CD14-positive monocyte (primary cell): ENCODE results near the gene SLX4. TPM values are rescaled to one million over a fixed set of nuclear protein-coding genes. Genes with fewer than 3 reads are reported as not detected.

Source experiments
- DNase-seq, 3 donors: peaks; one replicate each; pipeline ENCODE4 v3.0.0-alpha.2; 2011 to 2022
- H2AFZ ChIP-seq: 2 replicates; pipeline ENCODE4 v1.6.0; 2012; ENCODE audit warnings: mild to moderate bottlenecking, low read depth, low read length, inconsistent platforms; ENCODE audit not compliant: insufficient read depth, poor library complexity, severe bottlenecking
- H3K27ac ChIP-seq, 2 donors: 1 replicate in 1 of 2; 2 replicates in 1 of 2; pipeline ENCODE4 v1.5.1; 2012 to 2013; ENCODE audit warnings: low read length in 2 of 2, control low read depth in 1 of 2, inconsistent platforms in 1 of 2, low read depth in 1 of 2, mild to moderate bottlenecking in 1 of 2
- H3K27me3 ChIP-seq, 2 donors: one replicate each; pipeline versions ENCODE4 v1.6.0 to v1.6.1; 2011 to 2013; ENCODE audit warnings: low read length in 2 of 2; ENCODE audit not compliant: control insufficient read depth in 2 of 2, insufficient read depth in 2 of 2
- H3K36me3 ChIP-seq, 2 donors: replicated peaks in 1 of 2; 1 replicate in 1 of 2; 2 replicates in 1 of 2; pipeline versions ENCODE4 v1.5.1 to v1.6.1; 2012 to 2013; ENCODE audit warnings: low read length in 2 of 2, control low read depth in 1 of 2, inconsistent platforms in 1 of 2, mild to moderate bottlenecking in 1 of 2; ENCODE audit not compliant: insufficient read depth in 2 of 2, control insufficient read depth in 1 of 2
- H3K4me1 ChIP-seq, 2 donors: 1 replicate in 1 of 2; 2 replicates in 1 of 2; pipeline versions ENCODE4 v1.5.1 to v1.6.1; 2012 to 2013; ENCODE audit warnings: low read length in 2 of 2, control low read depth in 1 of 2, inconsistent platforms in 1 of 2, mild to moderate bottlenecking in 1 of 2, moderate library complexity in 1 of 2; ENCODE audit not compliant: insufficient read depth in 2 of 2, control insufficient read depth in 1 of 2
- H3K4me2 ChIP-seq: replicated peaks from 2 replicates; pipeline ENCODE3; 2012; ENCODE audit warnings: low read length, moderate library complexity, mild to moderate bottlenecking; ENCODE audit not compliant: poor library complexity, severe bottlenecking; ENCODE audit errors: extremely low read depth
- H3K4me3 ChIP-seq, 3 experiments: fragments of 200-600 bp in 1 of 3; sonication (generic) in 1 of 3; replicated peaks in 1 of 3; 1 replicate in 2 of 3; 2 replicates in 1 of 3; pipeline ENCODE4 v1.5.1; 2011 to 2013; ENCODE audit warnings: low read length in 3 of 3, mild to moderate bottlenecking in 3 of 3, control low read depth in 2 of 3, low read depth in 2 of 3, inconsistent platforms in 1 of 3, moderate library complexity in 1 of 3
- H3K79me2 ChIP-seq: 2 replicates; pipeline ENCODE4 v1.6.0; 2012; ENCODE audit warnings: mild to moderate bottlenecking, control low read depth, inconsistent platforms, low read length, moderate library complexity; ENCODE audit not compliant: insufficient read depth
- H3K9ac ChIP-seq: 2 replicates; pipeline ENCODE4 v1.6.0; 2017; ENCODE audit warnings: low read length, mild to moderate bottlenecking; ENCODE audit not compliant: insufficient read depth, poor library complexity, severe bottlenecking
- H3K9me3 ChIP-seq, 2 donors: replicated peaks in 1 of 2; 1 replicate in 1 of 2; 2 replicates in 1 of 2; pipeline versions ENCODE4 v1.5.1 to v1.6.1; 2012 to 2013; ENCODE audit warnings: low read length in 2 of 2, control low read depth in 1 of 2; ENCODE audit not compliant: control insufficient read depth in 1 of 2, insufficient read depth in 1 of 2
- H4K20me1 ChIP-seq: 2 replicates; pipeline ENCODE4 v1.6.0; 2012; ENCODE audit warnings: mild to moderate bottlenecking, low read length, control low read depth, moderate library complexity; ENCODE audit not compliant: insufficient read depth
- H3K27ac Mint-ChIP-seq, 7 donors: one replicate each; pipeline ENCODE4 v1.8.0; 2020; ENCODE audit warnings: mild to moderate bottlenecking in 7 of 7, mixed read lengths in 7 of 7, moderate library complexity in 6 of 7, inconsistent platforms in 2 of 7
- H3K27me3 Mint-ChIP-seq, 3 donors: one replicate each; pipeline ENCODE4 v1.8.0; 2021 to 2022; ENCODE audit warnings: low read depth in 3 of 3, mild to moderate bottlenecking in 3 of 3, mixed read lengths in 3 of 3, moderate library complexity in 3 of 3, inconsistent platforms in 1 of 3
- H3K36me3 Mint-ChIP-seq, 2 donors: one replicate each; pipeline ENCODE4 v1.8.0; 2020; ENCODE audit warnings: mixed read lengths in 2 of 2, inconsistent platforms in 1 of 2, mild to moderate bottlenecking in 1 of 2
- H3K4me1 Mint-ChIP-seq: one replicate; pipeline ENCODE4 v1.8.0; 2020; ENCODE audit warnings: mild to moderate bottlenecking, mixed read lengths
- H3K4me3 Mint-ChIP-seq, 2 donors: one replicate each; pipeline ENCODE4 v1.8.0; 2020; ENCODE audit warnings: mild to moderate bottlenecking in 2 of 2, mixed read lengths in 2 of 2, moderate library complexity in 1 of 2
- H3K9me3 Mint-ChIP-seq, 7 donors: one replicate each; pipeline ENCODE4 v1.8.0; 2020 to 2022; ENCODE audit warnings: mixed read lengths in 7 of 7, mild to moderate bottlenecking in 6 of 7, moderate library complexity in 6 of 7, inconsistent platforms in 2 of 7
- CTCF ChIP-seq: fragments of 200-600 bp; IDR thresholded peaks from one replicate; pipeline ENCODE4 v1.8.0; 2022; ENCODE audit warnings: antibody characterized with exemption, mild to moderate bottlenecking
- WGBS: methylation state at CpG from one replicate; pipeline ENCODE4 v1.1.5; 2013; ENCODE audit warnings: missing lambda C conversion rate; ENCODE audit not compliant: insufficient coverage; 5-methylcytosine and 5-hydroxymethylcytosine counted together
- intact Hi-C, 2 donors: fragments of 100-400 bp; cut with micrococcal nuclease; formaldehyde crosslinking; loops; one replicate each; pipeline versions ENCODE4 v1.15.0 to v1.15.1; 2023
- polyA plus RNA-seq, 3 donors: library from polyadenylated mRNA; depleted of rRNA in 1 of 3; unstranded in 2 of 3; stranded (reverse) in 1 of 3; fragments of 300-500 nt in 2 of 3; fragments of >200 nt in 1 of 3; fragmentation: Illumina TruSeq in 2 of 3; gene quantifications; 1 replicate in 2 of 3; 2 replicates in 1 of 3; pipeline ENCODE4 v1.2.3, GENCODE V29; 2012 to 2021

SLX4 gene
- polyA plus RNA-seq, 3 donors, result 0.12 to 2.4 (median 0.71) TPM

GRCh38 chr16:3583303-3584038, 27.9 kb downstream of the SLX4 start:
- intact Hi-C loops, result loop anchor here in 1 of 2 donors (10.0 kb wide), 1 partner anchor 61 kb away; no protein-coding TSS in a partner anchor
- Mint-ChIP-seq H3K27me3 (peaks cover 23 to 42% (median 27%) of the 10 kb centered on the region in 3 donors), H3K4me1 (peaks cover 30% of the 10 kb centered on the region), H3K9me3 (peaks cover 0 to 6% (median under 1%) of the 10 kb centered on the region in 7 donors), H3K36me3 (peaks cover 56 to 78% of the 10 kb centered on the region in 2 donors), H3K27ac (no peak overlapping the region), H3K4me3 (no peak overlapping the region)
- Histone ChIP-seq H3K79me2 (no peaks in the 10 kb centered on the region), H3K4me2 (no peak overlapping the region), H3K27ac (no peak overlapping the region), H3K36me3 (peaks cover 17 to 46% of the 10 kb centered on the region in 2 donors), H3K27me3 (peaks cover 0 to 10% of the 10 kb centered on the region in 2 donors), H2AFZ (no peak overlapping the region), H3K4me3 (no peak overlapping the region), H3K9me3 (no peaks in the 10 kb centered on the region), H3K4me1 (peaks cover 23 to 24% of the 10 kb centered on the region in 2 donors), H4K20me1 (peaks cover 9% of the 10 kb centered on the region), H3K9ac (no peak overlapping the region)
- WGBS, result 97% methylated on average over 4 of the region's 16 CpGs
- TF ChIP-seq CTCF, result no peak
- no peak for DNase-seq

- peaks cover 35% of the 10 kb centered on the region for H3K4me1 Mint-ChIP-seq
- Histone ChIP-seq H3K9me3 (no peaks in the 10 kb centered on the region), H3K9ac (no peak overlapping the region), H3K4me3 (no peak overlapping the region), H3K4me1 (peaks cover 33% of the 10 kb centered on the region in 2 donors), H3K4me2 (no peak overlapping the region), H3K36me3 (peaks cover 17 to 36% of the 10 kb centered on the region in 2 donors), H3K27ac (no peak overlapping the region), H2AFZ (no peak overlapping the region), H4K20me1 (no peaks in the 10 kb centered on the region), H3K27me3 (peaks cover 0 to 13% of the 10 kb centered on the region in 2 donors), H3K79me2 (no peaks in the 10 kb centered on the region)
- peaks cover 28 to 48% (median 32%) of the 10 kb centered on the region in 3 donors for H3K27me3 Mint-ChIP-seq
- no peak for TF ChIP-seq CTCF
- no peak for DNase-seq
- peaks cover 0 to 4% (median 2%) of the 10 kb centered on the region in 7 donors for H3K9me3 Mint-ChIP-seq
- peak overlapping the region in 1 of 7 donors; percentile 22 for H3K27ac Mint-ChIP-seq
- no peak overlapping the region for H3K4me3 Mint-ChIP-seq
- 82% methylated on average over 28 of the region's 36 CpGs for WGBS
- intact Hi-C loops, result loop anchor here in 1 of 2 donors (10.0 kb wide), 1 partner anchor 62 kb away; no protein-coding TSS in a partner anchor
- H3K36me3 Mint-ChIP-seq, result peaks cover 52 to 73% of the 10 kb centered on the region in 2 donors
Observed at GRCh38 chr16:3582276-3583165, 28.9 kb downstream of the SLX4 start.
